Esophagus squamous epithelium (tissue), 5 donors: Measurements from ENCODE around the gene SMYD3. TPM values are rescaled to one million over a fixed set of nuclear protein-coding genes. Genes with fewer than 3 reads are reported as not detected.

Experiments
- DNase-seq: peaks from one replicate; lab custom pipeline; 2025; lab: John Stamatoyannopoulos, UW
- H3K27ac ChIP-seq, 4 donors: fragments of 200-600 bp; sonication (generic); one replicate each; pipeline ENCODE4 v1.5.1; 2016 to 2019; ENCODE audit warnings: mild to moderate bottlenecking in 1 of 4
- H3K27me3 ChIP-seq, 4 donors: fragments of 200-600 bp; sonication (generic); 1 replicate in 3 of 4; 2 replicates in 1 of 4; pipeline versions ENCODE4 v1.5.1 to v1.6.0; 2017 to 2021; ENCODE audit warnings: antibody characterized with exemption in 1 of 4
- H3K36me3 ChIP-seq, 3 donors: fragments of 200-600 bp; sonication (generic); one replicate each; pipeline ENCODE4 v1.5.1; 2016 to 2019
- H3K4me1 ChIP-seq, 3 donors: fragments of 200-600 bp; sonication (generic); one replicate each; pipeline ENCODE4 v1.5.1; 2017 to 2019
- H3K4me3 ChIP-seq, 4 donors: fragments of 200-600 bp; sonication (generic); 1 replicate in 3 of 4; 2 replicates in 1 of 4; pipeline ENCODE4 v1.5.1; 2016 to 2019; ENCODE audit warnings: mild to moderate bottlenecking in 2 of 4, moderate library complexity in 1 of 4
- H3K9me3 ChIP-seq, 3 donors: fragments of 200-600 bp; sonication (generic); one replicate each; pipeline ENCODE4 v1.5.1; 2016 to 2019
- POLR2A ChIP-seq, 4 donors: fragments of 450-650 bp; IDR thresholded peaks; one replicate each; pipeline ENCODE4 v1.6.1; 2017; ENCODE audit warnings: antibody characterized with exemption in 4 of 4, mild to moderate bottlenecking in 4 of 4, moderate library complexity in 3 of 4
- WGBS, 2 donors: methylation state at CpG; one replicate each; pipeline ENCODE4 v1.1.5; 2018; 5-methylcytosine and 5-hydroxymethylcytosine counted together
- intact Hi-C: fragments of 100-400 bp; cut with DNase I; formaldehyde crosslinking; loops from one replicate; pipeline ENCODE4 v1.15.0; 2022
- total RNA-seq, 4 donors: library from RNA; depleted of rRNA; stranded (reverse); fragments of >200 nt; gene quantifications; one replicate each; pipeline ENCODE4 v1.1.0, GENCODE V29; 2016
- TF ChIP-seq, protein P1 (sequence below), 6 experiments: fragments of 450-650 bp in 4 of 6; fragments of 200-600 bp in 2 of 6; sonication (generic) in 2 of 6; IDR thresholded peaks; one replicate each; pipeline ENCODE4 v1.5.1; 2016 to 2019; ENCODE audit warnings: antibody characterized with exemption in 6 of 6, mild to moderate bottlenecking in 4 of 6, moderate library complexity in 4 of 6
- donor health status: DM: yes; HTN: yes; CAD: no.

SMYD3 gene
- total RNA-seq, 4 donors from 2014 or later = 8.4 to 15.8 (median 11.5) TPM

DNA sequence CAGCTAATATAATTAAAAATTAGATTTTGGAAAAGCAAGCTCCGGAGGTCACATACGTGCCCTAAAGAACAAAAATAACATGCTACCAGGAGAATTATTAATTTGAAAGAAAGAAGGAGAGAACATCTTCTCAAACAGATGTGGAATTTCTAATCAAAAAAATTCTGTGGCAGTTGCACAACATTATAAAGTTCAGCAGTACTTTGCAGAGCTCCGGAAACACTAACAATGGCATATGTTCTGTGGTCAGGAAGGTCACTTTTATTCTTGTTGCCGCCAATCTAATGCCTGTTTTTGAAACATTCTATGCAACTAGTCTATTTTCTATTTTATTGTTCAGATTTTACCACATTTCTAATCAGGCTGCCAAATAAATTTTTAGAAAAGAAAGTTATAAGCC is 186.8 kb downstream of the SMYD3 start:
- TF ChIP-seq, protein P1, sequence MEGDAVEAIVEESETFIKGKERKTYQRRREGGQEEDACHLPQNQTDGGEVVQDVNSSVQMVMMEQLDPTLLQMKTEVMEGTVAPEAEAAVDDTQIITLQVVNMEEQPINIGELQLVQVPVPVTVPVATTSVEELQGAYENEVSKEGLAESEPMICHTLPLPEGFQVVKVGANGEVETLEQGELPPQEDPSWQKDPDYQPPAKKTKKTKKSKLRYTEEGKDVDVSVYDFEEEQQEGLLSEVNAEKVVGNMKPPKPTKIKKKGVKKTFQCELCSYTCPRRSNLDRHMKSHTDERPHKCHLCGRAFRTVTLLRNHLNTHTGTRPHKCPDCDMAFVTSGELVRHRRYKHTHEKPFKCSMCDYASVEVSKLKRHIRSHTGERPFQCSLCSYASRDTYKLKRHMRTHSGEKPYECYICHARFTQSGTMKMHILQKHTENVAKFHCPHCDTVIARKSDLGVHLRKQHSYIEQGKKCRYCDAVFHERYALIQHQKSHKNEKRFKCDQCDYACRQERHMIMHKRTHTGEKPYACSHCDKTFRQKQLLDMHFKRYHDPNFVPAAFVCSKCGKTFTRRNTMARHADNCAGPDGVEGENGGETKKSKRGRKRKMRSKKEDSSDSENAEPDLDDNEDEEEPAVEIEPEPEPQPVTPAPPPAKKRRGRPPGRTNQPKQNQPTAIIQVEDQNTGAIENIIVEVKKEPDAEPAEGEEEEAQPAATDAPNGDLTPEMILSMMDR (IDR thresholded peaks at IDR 0.05) = no peak
- no peak for TF ChIP-seq POLR2A (IDR thresholded peaks at IDR 0.05)
- DNase-seq = no peak
- WGBS, 2 donors = 66% methylated on average over 4 of the region's 4 CpGs
- Histone ChIP-seq H3K27ac (no peak overlapping the region), H3K27me3 (no peaks in the 10 kb centered on the region), H3K36me3 (no peaks in the 10 kb centered on the region), H3K4me1 (no peaks in the 10 kb centered on the region), H3K4me3 (no peak overlapping the region), H3K9me3 (no peaks in the 10 kb centered on the region)
- intact Hi-C loops = no loop called here

DNA sequence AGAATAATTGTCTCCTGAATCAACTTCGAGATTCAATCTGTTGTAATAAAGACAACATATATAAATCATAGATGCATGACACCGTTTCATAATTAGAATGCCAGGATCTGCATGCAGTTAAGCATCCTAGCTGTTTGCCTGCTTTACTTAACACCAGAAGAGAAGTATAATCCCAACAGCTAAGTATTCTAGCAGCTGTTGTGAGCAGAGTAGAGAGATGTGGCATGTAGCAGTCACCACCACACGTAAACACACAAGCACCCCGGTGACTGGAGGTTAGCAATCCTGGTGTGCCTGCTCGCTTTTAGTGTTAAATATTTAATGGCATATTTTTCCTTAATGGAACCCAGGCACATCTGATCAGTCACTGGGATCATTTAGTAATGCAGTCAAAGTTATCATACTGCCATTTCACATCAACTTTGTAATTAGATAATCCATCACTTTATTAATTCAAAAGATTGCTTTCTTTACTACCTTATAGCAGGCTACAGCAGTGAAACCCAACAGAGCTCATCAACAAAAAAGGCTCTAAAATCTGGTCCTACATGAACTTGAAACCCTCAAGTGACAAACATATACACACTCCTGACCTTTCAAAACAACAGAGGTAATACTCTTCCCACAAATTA is 187.9 kb downstream of the SMYD3 start:
- H3K36me3 ChIP-seq = no peaks in the 10 kb centered on the region
- TF ChIP-seq, protein P1 (IDR thresholded peaks at IDR 0.05) = no peak
- no peak for TF ChIP-seq POLR2A (IDR thresholded peaks at IDR 0.05)
- H3K4me3 ChIP-seq = no peak overlapping the region
- no peaks in the 10 kb centered on the region for H3K9me3 ChIP-seq
- no peak overlapping the region for H3K27ac ChIP-seq
- no peak for DNase-seq
- intact Hi-C loops = no loop called here
- H3K27me3 ChIP-seq = no peaks in the 10 kb centered on the region
- no peaks in the 10 kb centered on the region for H3K4me1 ChIP-seq
- WGBS, 2 donors = 77 to 79% methylated on average over 5 of the region's 5 CpGs

DNA sequence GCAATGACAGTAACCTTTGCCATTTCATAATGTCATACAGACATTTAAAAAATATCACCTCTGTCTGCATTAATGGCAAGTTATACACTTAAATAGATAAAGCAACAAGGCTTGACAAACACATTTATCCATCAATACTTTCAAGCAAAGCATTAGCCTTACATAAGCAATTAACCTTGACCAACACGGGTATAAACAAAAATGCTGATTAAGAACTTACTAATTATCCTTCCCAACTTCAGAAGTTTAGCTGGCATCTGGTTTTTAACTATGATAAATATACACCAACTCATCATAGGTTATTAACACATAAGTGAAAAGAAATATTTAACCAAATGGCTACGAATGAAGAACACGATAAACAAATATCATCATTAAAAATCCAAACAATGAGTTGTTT is 188.5 kb downstream of the SMYD3 start:
- Histone ChIP-seq H3K9me3 (no peaks in the 10 kb centered on the region), H3K27ac (no peak overlapping the region), H3K4me1 (no peaks in the 10 kb centered on the region), H3K4me3 (no peak overlapping the region), H3K27me3 (no peaks in the 10 kb centered on the region), H3K36me3 (no peaks in the 10 kb centered on the region)
- intact Hi-C loops = no loop called here
- WGBS, 2 donors = 78 to 80% methylated on average over 3 of the region's 3 CpGs
- no peak for DNase-seq
- TF ChIP-seq, protein P1 (IDR thresholded peaks at IDR 0.05) = no peak
- TF ChIP-seq POLR2A (IDR thresholded peaks at IDR 0.05) = no peak

DNA sequence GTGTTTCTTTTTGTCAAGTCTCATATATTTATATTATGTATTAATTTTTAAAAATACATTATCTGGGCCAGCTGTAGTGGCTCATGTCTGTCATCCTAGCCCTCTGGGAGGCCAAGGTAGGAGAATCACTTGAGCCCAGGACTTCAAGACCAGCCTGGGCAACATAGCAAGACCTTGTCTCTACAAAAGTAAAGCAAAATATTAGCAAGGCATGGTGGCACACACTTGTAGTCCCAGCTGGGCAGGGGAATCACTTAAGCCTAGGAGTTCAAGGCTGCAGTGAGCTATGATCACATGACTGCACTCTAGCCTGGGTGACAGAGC is 189.1 kb downstream of the SMYD3 start:
- no peaks in the 10 kb centered on the region for H3K36me3 ChIP-seq
- TF ChIP-seq POLR2A (IDR thresholded peaks at IDR 0.05) = no peak
- TF ChIP-seq, protein P1 (IDR thresholded peaks at IDR 0.05) = no peak
- no peak overlapping the region for H3K27ac ChIP-seq
- no peaks in the 10 kb centered on the region for H3K27me3 ChIP-seq
- intact Hi-C loops = no loop called here
- H3K9me3 ChIP-seq = no peaks in the 10 kb centered on the region
- no peaks in the 10 kb centered on the region for H3K4me1 ChIP-seq
- DNase-seq = no peak
- H3K4me3 ChIP-seq = no peak overlapping the region

DNA sequence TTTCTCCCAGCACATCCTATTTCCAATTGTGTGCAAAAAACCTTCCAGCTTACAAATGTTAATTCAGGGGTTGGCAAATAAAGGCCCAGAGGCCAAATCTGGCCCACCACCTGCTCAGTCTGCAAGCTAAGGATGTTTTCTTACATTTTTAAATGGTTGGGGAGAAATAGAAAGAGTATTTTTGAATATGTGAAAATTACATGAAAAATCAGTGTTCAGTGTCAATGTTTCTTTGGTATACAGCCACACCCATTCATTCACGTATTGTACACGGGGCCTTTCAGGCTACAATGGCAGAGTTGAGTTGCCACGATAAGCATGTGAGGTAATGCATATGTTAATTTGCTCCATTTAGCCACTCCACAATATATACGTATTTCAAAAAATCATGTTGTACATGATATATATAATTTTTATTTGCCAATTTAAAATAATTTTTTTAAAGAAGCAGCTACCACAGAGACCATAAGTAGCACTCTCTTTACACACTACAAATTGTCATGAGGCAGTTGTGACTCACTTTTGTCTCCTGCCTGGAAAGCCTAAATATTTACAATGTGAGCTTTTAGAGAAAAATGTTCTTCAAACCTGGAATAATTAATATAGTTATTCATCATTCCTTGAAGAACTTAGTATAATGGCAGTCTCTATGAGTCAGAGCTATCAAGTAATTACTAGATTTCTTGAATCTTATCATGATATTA is 189.6 kb downstream of the SMYD3 start:
- Histone ChIP-seq H3K36me3 (no peaks in the 10 kb centered on the region), H3K27me3 (no peaks in the 10 kb centered on the region), H3K9me3 (no peaks in the 10 kb centered on the region), H3K4me3 (no peak overlapping the region), H3K4me1 (no peaks in the 10 kb centered on the region), H3K27ac (no peak overlapping the region)
- TF ChIP-seq, protein P1 (IDR thresholded peaks at IDR 0.05) = no peak
- no peak for TF ChIP-seq POLR2A (IDR thresholded peaks at IDR 0.05)
- intact Hi-C loops = no loop called here
- 81 to 90% methylated on average over 4 of the region's 4 CpGs for WGBS, 2 donors
- DNase-seq = no peak
